Panc1 (cell line): ENCODE data around the gene RASSF4. TPM values are rescaled to one million over a fixed set of nuclear protein-coding genes. Genes with fewer than 3 reads are reported as not detected.

ENCODE experiments used
- ATAC-seq: fragments of 200-7000 bp; cut with Tn5 transposase; 2 replicates; pipeline ENCODE4 v1.9.1; 2020; ENCODE audit warnings: mild to moderate bottlenecking, moderate library complexity
- BruUV-seq: library from RNA; stranded (reverse); fragments of 400-500 nt; replicated peaks from 2 replicates; lab custom pipeline; 2021; lab: Mats Ljungman, UMichigan
- CTCF ChIA-PET: fragments of 300-600 bp; sonication (Branson Sonifier 250); formaldehyde crosslinking; loops from one replicate; lab custom pipeline; 2022; ENCODE audit warnings: antibody characterized with exemption; lab: Charles Lee
- POLR2A ChIA-PET: fragments of 300-600 bp; sonication (Branson Sonifier 250); formaldehyde crosslinking; loops from one replicate; lab custom pipeline; 2022; ENCODE audit warnings: antibody characterized with exemption; lab: Charles Lee
- DNase-seq: peaks from one replicate; pipeline ENCODE4 v3.0.0-alpha.2; 2010; ENCODE audit warnings: low read depth, low spot score
- H3K27ac ChIP-seq: 2 replicates; pipeline ENCODE4 v1.5.1; 2011; ENCODE audit warnings: mild to moderate bottlenecking, low read length, inconsistent platforms
- H3K27me3 ChIP-seq: fragments of 200-500 bp; sonication (Bioruptor generic); 2 replicates; pipeline ENCODE4 v1.6.0; 2014; ENCODE audit warnings: low read length, inconsistent platforms; ENCODE audit not compliant: control insufficient read depth, insufficient read depth
- H3K36me3 ChIP-seq: fragments of 200-500 bp; sonication (Bioruptor generic); 2 replicates; pipeline ENCODE4 v1.5.1; 2014; ENCODE audit warnings: inconsistent platforms, mild to moderate bottlenecking, low read length, moderate library complexity; ENCODE audit not compliant: control insufficient read depth, insufficient read depth
- H3K4me1 ChIP-seq: 2 replicates; pipeline ENCODE4 v1.5.1; 2011; ENCODE audit warnings: inconsistent platforms, mild to moderate bottlenecking, low read length, moderate library complexity; ENCODE audit not compliant: control insufficient read depth, insufficient read depth
- H3K4me3 ChIP-seq, 2 experiments: 2 replicates each; pipeline ENCODE4 v1.5.1; 2011 to 2012; ENCODE audit warnings: low read depth in 2 of 2, low read length in 2 of 2, mild to moderate bottlenecking in 2 of 2, inconsistent platforms in 1 of 2, moderate library complexity in 1 of 2
- H3K9me3 ChIP-seq: fragments of 200-500 bp; sonication (Bioruptor generic); 2 replicates; pipeline ENCODE4 v1.5.1; 2014; ENCODE audit warnings: low read depth, mild to moderate bottlenecking, inconsistent platforms, low read length, moderate library complexity; ENCODE audit not compliant: control insufficient read depth, insufficient read depth
- POLR2AphosphoS5 ChIP-seq: IDR thresholded peaks from 2 replicates; pipeline ENCODE4 v1.6.1; 2012; ENCODE audit warnings: mild to moderate bottlenecking, low read depth, low read length, moderate library complexity
- SIN3A ChIP-seq: IDR thresholded peaks from 2 replicates; pipeline ENCODE4 v1.6.1; 2012; ENCODE audit warnings: low read depth, mild to moderate bottlenecking, low read length, moderate library complexity, borderline replicate concordance; ENCODE audit not compliant: insufficient read depth
- TCF7L2 ChIP-seq: IDR thresholded peaks from 2 replicates; pipeline ENCODE4 v1.6.1; 2011; ENCODE audit warnings: mild to moderate bottlenecking, low read depth, low read length, inconsistent platforms
- in situ Hi-C: cut with HindIII; loops from 2 replicates; pipeline ENCODE4 v1.10.0; 2016; ENCODE audit warnings: low sequenced_read_pairs, low pct_unique_long_range_greater_than_20kb
- intact Hi-C: fragments of 100-400 bp; cut with micrococcal nuclease; formaldehyde crosslinking; loops from one replicate; pipeline ENCODE4 v1.10.0; 2022; ENCODE audit not compliant: unreplicated experiment
- total RNA-seq: library from RNA; stranded (reverse); gene quantifications from one replicate; pipeline ENCODE4 v1.2.1, GENCODE V29; 2021; ENCODE audit not compliant: unreplicated experiment
- TF ChIP-seq, protein P1 (sequence below), 2 experiments: IDR thresholded peaks; 2 replicates each; pipeline ENCODE4 v1.6.1; 2011 to 2012; ENCODE audit warnings: low read depth in 2 of 2, control low read depth in 1 of 2, low read length in 1 of 2, mild to moderate bottlenecking in 1 of 2, moderate library complexity in 1 of 2; ENCODE audit not compliant: insufficient read depth in 1 of 2
- TF ChIP-seq, protein P2 (sequence below): fragments of 450-650 bp; IDR thresholded peaks from 2 replicates; pipeline ENCODE4 v1.5.1; 2017; ENCODE audit warnings: mild to moderate bottlenecking

RASSF4 gene
- total RNA-seq, 1 experiment from 2014 or later, result 13.9 TPM

DNA sequence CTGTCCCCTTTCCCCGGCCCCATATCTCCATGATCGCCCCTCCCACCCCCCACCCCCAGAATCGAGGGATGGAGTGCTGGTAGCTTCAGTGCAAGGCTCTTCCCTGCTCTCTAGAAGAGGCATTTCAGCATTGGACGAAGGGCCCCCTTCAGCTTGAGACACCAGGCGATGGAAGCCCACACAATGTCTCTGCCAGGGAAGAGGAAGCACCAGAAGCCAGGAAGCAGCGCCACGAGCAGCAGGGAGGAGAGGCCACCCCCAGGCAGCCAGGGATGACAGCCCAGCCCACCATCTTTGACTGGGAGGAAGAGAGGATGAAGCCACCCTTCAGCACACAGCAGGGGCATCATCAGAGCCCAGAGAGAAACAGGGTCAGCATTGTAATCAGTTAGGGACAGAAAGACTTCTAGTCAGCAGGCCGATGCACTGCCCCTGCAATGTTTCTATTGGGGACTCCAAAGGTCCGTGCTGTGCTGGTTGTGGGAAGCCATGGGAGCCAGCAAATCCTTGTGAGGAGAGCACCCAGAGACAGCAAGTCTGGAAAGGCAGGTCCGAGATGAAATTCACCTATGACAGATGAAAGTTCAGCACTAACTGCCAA, 32.8 kb upstream of the RASSF4 start:
- POLR2A ChIA-PET, result no interaction called here
- no peaks in the 10 kb centered on the region for H3K36me3 ChIP-seq
- TF ChIP-seq, protein P1, sequence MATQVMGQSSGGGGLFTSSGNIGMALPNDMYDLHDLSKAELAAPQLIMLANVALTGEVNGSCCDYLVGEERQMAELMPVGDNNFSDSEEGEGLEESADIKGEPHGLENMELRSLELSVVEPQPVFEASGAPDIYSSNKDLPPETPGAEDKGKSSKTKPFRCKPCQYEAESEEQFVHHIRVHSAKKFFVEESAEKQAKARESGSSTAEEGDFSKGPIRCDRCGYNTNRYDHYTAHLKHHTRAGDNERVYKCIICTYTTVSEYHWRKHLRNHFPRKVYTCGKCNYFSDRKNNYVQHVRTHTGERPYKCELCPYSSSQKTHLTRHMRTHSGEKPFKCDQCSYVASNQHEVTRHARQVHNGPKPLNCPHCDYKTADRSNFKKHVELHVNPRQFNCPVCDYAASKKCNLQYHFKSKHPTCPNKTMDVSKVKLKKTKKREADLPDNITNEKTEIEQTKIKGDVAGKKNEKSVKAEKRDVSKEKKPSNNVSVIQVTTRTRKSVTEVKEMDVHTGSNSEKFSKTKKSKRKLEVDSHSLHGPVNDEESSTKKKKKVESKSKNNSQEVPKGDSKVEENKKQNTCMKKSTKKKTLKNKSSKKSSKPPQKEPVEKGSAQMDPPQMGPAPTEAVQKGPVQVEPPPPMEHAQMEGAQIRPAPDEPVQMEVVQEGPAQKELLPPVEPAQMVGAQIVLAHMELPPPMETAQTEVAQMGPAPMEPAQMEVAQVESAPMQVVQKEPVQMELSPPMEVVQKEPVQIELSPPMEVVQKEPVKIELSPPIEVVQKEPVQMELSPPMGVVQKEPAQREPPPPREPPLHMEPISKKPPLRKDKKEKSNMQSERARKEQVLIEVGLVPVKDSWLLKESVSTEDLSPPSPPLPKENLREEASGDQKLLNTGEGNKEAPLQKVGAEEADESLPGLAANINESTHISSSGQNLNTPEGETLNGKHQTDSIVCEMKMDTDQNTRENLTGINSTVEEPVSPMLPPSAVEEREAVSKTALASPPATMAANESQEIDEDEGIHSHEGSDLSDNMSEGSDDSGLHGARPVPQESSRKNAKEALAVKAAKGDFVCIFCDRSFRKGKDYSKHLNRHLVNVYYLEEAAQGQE (IDR thresholded peaks at IDR 0.05; ENCODE audit: insufficient read depth in 1 of 2, low read depth in 2 of 2, low read length in 1 of 2), result no peak
- TF ChIP-seq TCF7L2 (no peak), POLR2AphosphoS5 (no peak), SIN3A (no peak)
- TF ChIP-seq, protein P2, sequence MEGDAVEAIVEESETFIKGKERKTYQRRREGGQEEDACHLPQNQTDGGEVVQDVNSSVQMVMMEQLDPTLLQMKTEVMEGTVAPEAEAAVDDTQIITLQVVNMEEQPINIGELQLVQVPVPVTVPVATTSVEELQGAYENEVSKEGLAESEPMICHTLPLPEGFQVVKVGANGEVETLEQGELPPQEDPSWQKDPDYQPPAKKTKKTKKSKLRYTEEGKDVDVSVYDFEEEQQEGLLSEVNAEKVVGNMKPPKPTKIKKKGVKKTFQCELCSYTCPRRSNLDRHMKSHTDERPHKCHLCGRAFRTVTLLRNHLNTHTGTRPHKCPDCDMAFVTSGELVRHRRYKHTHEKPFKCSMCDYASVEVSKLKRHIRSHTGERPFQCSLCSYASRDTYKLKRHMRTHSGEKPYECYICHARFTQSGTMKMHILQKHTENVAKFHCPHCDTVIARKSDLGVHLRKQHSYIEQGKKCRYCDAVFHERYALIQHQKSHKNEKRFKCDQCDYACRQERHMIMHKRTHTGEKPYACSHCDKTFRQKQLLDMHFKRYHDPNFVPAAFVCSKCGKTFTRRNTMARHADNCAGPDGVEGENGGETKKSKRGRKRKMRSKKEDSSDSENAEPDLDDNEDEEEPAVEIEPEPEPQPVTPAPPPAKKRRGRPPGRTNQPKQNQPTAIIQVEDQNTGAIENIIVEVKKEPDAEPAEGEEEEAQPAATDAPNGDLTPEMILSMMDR, result no peak
- ATAC-seq (no peak), DNase-seq (no peak)
- no peaks in the 10 kb centered on the region for H3K27me3 ChIP-seq
- intact Hi-C loops (no loop called here), in situ Hi-C loops (no loop called here)
- H3K4me1 ChIP-seq, result no peaks in the 10 kb centered on the region
- CTCF ChIA-PET, result no interaction called here
- no peak overlapping the region for H3K4me3 ChIP-seq
- BruUV-seq, result no TSS peak
- no peak overlapping the region for H3K27ac ChIP-seq
- H3K9me3 ChIP-seq, result no peaks in the 10 kb centered on the region

DNA sequence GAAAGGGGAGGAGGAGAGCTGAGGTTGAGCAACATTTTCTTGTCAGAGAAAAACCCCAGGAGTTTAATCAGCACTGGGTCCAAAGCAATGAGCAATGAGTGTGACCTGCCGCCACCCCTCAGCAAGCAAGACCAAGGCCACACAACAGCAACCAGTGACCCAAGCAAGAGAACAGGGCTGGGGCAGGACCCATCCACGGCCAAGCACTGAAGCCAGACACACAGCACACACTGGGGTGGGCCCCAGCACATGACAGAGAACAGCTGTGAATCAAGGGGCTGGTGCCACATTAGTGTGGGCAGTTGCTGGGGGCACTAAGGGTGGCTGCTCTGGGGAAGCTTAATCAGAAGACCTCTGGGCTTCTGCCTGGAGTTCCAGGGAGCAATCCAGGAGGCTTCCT, 32.2 kb upstream of the RASSF4 start:
- no peak for TF ChIP-seq SIN3A
- TF ChIP-seq, protein P2, result no peak
- TF ChIP-seq POLR2AphosphoS5, result no peak
- TF ChIP-seq, protein P1 (IDR thresholded peaks at IDR 0.05; ENCODE audit: insufficient read depth in 1 of 2, low read depth in 2 of 2, low read length in 1 of 2), result no peak
- TF ChIP-seq TCF7L2, result no peak
- intact Hi-C loops, result no loop called here
- CTCF ChIA-PET, result no interaction called here
- no peaks in the 10 kb centered on the region for H3K4me1 ChIP-seq
- H3K27me3 ChIP-seq, result no peaks in the 10 kb centered on the region
- POLR2A ChIA-PET, result no interaction called here
- no peak overlapping the region for H3K4me3 ChIP-seq
- in situ Hi-C loops, result no loop called here
- ATAC-seq, result no peak
- no peak for DNase-seq
- no peaks in the 10 kb centered on the region for H3K36me3 ChIP-seq
- no peak overlapping the region for H3K27ac ChIP-seq
- no TSS peak for BruUV-seq
- H3K9me3 ChIP-seq, result no peaks in the 10 kb centered on the region
